ENCODE measurements around the gene SNAP91. TPM values are rescaled to one million over a fixed set of nuclear protein-coding genes. Genes with fewer than 3 reads are reported as not detected.

Gene SNAP91
- total RNA-seq, 1 donor from 2014 or later, result 1.3 TPM

DNA sequence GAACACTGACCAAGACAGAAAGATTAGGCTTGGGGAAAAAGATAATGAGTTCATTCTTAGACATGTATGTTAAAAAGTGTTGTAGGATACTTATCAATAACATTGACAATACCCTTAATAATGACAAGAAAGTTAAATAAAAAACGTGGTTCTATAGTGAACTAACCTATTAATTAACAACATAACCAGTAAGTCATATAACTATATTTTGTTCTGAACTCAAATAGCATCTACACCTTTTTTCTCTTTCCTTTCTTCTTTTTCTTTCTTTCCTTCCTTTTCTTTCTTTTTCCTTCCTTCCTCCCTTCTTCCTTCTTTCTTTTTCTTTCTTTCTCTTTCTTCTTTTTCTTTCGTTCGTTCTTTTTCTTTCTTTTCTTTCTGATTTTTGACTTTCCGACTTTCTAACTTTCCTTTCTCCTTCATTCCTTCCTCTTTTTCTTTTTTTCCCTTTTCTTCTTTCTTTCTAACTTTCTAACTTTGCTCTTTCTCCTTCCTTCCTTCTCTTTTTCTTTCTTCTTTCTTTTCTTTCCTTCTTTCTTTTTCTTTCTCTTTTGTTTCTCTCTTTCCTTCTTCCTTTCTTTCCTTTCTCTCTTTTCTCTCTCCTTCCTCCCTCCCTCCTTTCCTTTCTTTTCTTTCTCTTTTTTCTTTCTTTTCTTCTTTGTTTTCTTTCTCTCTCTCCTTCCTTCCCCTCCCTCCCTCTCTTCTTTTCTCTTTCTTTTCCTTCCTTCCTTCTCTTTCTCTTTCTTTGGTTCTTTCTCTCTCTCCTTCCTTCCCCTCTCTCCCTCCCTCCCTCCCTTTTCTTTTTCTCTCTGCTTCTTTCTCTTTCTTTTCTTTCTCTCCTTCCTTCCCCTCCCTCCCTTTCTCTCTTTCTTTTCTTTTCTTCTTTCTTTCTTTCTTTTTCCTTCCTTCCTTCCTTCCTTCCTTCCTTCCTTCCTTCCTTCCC lies 172.0 kb downstream of the SNAP91 start:
- DNase-seq, result no peak

- DNase-seq, result no peak
Observed at GRCh38 chr6:83536034-83536646, 172.8 kb downstream of the SNAP91 start.

DNA sequence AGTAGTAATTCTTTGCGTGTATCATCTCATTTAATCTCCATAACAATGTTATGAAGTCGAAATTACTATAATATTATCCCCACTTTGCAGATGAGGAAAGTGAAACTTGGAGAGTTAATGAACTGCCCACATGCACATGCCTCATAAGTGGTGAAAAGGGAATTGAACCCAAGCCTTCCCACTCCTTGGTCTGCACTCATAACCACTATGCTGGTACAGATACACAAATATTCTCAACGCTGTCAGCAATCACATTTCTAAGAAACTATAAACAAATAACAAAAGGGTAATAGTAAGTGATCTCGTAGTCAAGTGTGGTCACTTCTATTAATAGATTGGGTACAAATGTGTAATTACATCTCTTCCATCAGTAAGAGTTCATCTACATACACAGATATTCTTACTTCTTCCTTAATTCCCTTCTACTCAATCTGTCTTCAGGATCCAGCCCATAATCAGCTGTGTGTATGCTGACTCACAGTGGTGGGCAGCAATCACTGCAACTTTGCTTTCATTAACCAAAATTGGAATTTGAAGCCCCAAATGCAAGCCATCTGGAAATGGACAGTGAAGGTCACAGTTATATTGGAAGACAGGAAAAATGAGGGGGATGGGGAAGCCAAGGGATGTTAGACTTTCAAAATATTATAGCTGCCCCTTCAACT lies 190.0 kb downstream of the SNAP91 start:
- DNase-seq, result no peak

- no peak for DNase-seq
Observed at GRCh38 chr6:83517500-83517899, 191.4 kb downstream of the SNAP91 start.

GRCh38 chr6:83514866-83515466 lies 193.9 kb downstream of the SNAP91 start:
- DNase-seq, result peak; percentile 47

DNA sequence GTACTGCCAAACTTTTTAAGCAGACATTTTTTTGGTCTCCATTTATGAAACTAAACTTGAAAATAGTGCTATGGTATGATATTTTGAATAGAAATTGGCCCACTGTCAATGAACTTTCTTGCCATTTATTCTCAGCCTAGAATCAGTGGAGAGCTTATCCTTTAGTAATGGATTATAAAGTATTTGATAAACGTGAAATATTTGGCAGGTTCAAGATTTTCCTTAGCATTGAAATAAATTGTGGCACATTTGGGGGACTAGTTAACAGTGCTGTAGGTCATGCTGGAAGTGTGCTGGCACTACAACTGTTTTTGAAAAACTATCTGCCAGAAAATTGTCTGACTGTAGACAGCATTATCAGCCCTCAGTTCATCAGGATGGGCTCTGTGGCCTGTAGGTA lies 194.4 kb downstream of the SNAP91 start:
- no peak for DNase-seq

- DNase-seq, result no peak
Observed at GRCh38 chr6:83511901-83512681, 196.8 kb downstream of the SNAP91 start, which contains the start of gene PRSS35. Gene PRSS35, plus strand, starts transcription at chr6:83512534. Its CDS starts 10,908 bp downstream, at chr6:83523442.

DNA sequence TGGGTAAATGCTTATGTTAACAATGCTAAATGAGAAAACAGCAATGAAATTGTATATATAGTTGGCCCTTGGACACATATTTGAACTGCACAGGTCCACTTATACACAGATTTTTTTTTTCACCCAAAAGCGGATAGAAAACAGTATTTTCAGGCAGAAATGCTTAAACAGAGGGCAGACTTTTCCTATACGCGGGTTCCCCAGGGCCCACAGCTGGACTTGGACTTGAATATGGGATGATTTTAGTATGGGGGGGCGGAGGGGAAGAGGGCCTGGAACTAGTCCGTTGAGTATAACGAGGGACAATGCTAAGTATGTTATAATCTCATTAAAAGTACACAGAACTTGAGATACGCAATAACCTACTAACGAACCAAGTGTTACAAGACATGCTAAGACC lies 197.6 kb downstream of the SNAP91 start:
- DNase-seq, result no peak

DNA sequence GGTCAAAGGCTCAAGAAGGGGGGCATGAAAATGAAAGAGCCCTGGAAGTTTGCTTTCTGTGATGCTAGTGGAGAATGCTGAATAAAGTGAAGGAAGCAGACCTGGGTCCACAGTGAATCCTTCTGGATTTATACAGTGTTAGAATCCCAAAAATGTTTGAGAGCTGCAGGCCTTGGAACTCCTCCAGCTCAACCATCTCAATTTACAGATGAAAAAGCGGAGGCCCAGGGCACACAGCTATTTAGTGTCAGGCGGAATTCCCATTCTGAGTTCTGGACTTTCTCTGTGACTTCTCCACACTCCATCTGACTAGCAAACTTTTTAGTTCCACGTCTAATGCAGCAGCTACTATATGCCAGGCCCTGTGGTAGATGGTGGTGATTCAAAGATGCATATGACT lies 198.1 kb downstream of the SNAP91 start:
- DNase-seq, result no peak

DNA sequence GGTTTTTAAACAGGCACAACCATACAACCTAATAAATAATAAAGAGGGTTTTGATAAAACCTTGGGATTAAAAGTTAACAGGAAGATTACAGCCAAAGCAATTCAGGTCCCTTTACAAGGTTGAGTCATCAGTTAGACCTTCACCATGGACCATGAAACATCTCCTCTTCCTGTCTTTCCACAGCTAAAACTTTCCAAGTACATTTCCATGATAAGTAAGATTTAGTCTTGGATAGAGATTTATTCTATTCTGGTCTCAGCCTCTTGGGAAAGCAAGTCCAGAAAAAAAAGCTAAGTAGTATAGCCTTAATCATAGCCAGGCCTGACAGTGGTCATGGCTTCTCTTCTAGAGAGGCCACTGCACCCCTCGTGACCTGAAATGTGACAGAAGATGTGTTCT lies 199.5 kb downstream of the SNAP91 start:
- no peak for DNase-seq

- DNase-seq, result peak; percentile 2
Observed at GRCh38 chr6:83505356-83505755, 203.5 kb downstream of the SNAP91 start.

Other genes with a start within 250 kb of the SNAP91 start
- gene PRSS35, start 196.6 kb downstream of the SNAP91 start, total RNA-seq, result 4.4 TPM
- not detected for gene RIPPLY2, start 144.3 kb upstream of the SNAP91 start, total RNA-seq
- gene CYB5R4, start 150.6 kb upstream of the SNAP91 start, total RNA-seq, result 4.1 TPM